GM18499 (cell line): ENCODE data around the gene TMEM62.
"Not testable (repeated sequence)": the region's sequence is repeated elsewhere in the genome, so short reads cannot be mapped to it uniquely, and the experiment has no call there.

Experiments
- ATAC-seq: cut with Tn5 transposase; IDR thresholded peaks from one replicate; pipeline ENCODE4 v1.9.1; 2021; ENCODE audit warnings: moderate number of reproducible peaks; ENCODE audit not compliant: insufficient read depth, unreplicated experiment

TMEM62 gene

DNA sequence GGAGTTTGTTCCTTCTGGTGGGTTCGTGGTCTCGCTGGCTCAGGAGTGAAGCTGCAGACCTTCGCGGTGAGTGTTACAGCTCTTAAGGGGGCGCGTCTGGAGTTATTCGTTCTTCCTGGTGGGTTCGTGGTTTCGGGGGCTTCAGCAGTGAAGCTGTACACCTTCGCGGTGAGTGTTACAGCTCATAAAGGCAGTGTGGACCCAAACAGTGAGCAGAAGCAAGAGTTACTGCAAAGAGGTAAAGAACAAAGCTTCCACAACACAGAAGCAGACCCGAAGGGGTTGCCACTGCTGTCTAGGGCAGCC, 92.5 kb downstream of the TMEM62 start:
- not testable (repeated sequence) for ATAC-seq

DNA sequence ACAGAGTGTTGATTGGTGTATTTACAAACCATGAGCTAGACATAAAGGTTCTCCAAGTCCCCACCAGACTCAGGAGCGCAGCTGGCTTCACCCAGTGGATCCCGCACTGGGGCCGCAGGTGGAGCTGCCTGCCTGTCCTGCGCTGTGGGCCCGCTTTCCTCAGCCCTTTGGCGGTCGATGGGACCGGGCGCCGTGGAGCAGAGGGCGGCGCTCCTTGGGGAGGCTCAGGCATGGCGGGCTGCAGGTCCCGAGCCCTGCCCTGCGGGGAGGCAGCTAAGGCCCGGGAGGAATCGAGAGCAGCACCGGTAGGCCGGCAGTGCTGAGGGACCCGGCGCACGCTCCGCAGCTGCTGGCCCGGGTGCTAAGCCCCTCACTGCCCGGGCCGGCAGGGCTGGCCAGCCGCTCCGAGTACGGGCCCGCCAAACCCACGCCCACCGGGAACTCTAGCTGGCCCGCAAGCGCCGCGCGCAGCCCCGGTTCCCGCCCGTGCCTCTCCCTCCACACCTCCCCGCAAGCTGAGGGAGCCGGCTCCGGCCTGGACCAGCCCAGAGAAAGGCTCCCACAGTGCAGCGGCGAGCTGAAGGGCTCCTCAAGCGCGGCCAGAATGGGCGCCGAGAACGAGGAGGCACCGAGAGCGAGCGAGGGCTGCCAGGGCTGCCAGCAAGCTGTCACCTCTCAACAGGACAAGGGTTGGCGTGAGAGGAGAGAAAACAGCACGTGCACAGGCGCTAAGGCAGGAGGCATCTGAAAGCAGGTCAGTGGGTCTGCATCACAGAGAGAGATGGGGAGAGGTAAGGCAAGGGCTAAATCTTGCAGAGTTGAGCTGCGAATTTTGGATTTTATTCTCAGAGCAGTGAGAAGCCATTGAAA, 93.3 kb downstream of the TMEM62 start:
- ATAC-seq = no peak

DNA sequence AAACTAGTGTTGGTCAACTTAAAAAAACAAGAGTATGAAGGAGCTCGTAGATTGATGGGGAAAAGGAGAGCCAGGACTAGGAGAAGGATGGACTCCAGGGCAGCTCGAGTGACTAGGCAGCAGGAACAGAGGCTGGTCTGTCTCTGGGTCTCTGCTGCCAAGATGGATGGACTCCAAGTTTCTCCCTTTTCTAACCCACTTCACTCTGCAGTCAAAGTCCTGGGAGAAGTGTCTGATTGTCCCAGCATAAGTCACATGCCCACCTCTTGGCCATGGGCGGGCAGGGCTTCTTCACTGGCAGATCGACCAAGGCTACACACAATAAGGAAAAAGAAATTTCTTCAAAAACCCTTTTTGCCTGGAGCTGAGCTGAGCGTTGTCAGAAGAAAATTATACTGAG, 96.6 kb downstream of the TMEM62 start:
- ATAC-seq = no peak

DNA sequence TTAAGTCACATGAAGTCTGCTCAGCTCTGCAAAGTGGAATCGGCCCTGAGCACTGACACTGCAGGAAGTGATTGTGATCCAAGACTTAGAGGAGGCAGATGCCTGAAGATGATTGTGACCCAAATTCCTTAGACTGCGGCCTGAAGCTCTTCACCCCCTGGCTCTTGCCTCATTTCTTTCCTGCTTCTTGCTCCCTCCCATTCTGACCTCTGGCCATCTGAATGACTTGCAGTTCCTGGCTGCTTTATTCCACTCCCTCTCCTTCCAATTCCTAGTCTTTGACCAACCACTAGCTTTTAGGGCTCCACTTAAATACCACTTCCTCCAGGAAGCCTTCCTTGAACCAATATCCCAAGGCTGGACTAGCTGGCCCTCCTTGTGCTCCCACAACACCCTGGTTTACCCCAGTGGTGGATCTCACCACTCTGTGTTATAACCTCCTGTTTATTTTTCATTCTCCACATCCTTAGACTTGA, 97.3 kb downstream of the TMEM62 start:
- ATAC-seq = no peak

DNA sequence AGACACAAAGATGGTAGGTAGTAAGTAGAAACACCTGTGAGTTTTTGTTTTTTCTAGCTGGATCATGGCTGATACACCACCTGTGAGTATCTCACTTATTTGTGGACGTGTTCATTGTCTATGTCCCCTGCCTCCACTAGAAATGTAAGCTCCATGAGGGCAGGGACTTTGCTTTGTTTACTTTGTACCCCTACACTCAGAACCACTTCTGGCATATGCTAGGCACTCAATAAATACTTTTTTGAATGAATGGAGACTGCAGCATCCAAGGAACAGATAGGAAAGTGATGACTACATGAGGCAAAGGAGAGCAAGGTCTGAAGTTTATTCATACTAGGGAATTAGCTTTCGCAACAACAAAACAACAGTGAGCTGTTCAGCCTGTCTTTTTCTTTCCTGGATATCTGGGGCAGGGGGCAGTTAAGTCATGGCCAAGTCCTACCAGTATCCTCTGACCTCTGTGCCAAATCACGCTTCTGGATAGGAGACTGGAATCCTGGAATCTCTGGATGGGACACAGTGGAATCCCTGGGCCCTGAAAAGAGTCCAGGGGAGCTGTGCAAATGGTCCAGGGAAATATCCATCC, 99.0 kb downstream of the TMEM62 start:
- ATAC-seq = no peak
